Measurements from ENCODE around the gene ZNF408. TPM values are rescaled to one million over a fixed set of nuclear protein-coding genes. Genes with fewer than 3 reads are reported as not detected.

The ZNF408 gene
- total and polyA plus RNA-seq, 2 of the 13 experiments (the other 11 are each of a cell fraction or from before 2014, with no cell fraction given): 11.2 to 12.5 TPM

GRCh38 chr11:46726206-46726862 is 25.5 kb downstream of the ZNF408 start (continued):
- TF ChIP-seq NR0B2 (CRISPR knock-in tag; IDR thresholded peaks at IDR 0.05) (no peak), AGO2 (optimal IDR thresholded peaks at IDR 0.05; ENCODE audit: low read depth, low read length) (peak; percentile 90), AKAP8 (CRISPR knock-in tag; IDR thresholded peaks at IDR 0.05) (no peak), CHD4 (IDR thresholded peaks at IDR 0.05; ENCODE audit: borderline replicate concordance, low read length) (no peak), ZMYM3 (CRISPR knock-in tag; IDR thresholded peaks at IDR 0.05) (peak; percentile 89), ZBTB3 (CRISPR knock-in tag; IDR thresholded peaks at IDR 0.05; ENCODE audit: borderline replicate concordance, low read depth) (no peak), CC2D1A (CRISPR knock-in tag; IDR thresholded peaks at IDR 0.05) (no peak), ZKSCAN1 (IDR thresholded peaks at IDR 0.05; ENCODE audit: low read length) (no peak), SPEN (CRISPR knock-in tag; IDR thresholded peaks at IDR 0.05; ENCODE audit: low read depth) (no peak), ZNF768 (CRISPR knock-in tag; IDR thresholded peaks at IDR 0.05) (no peak), HOMEZ (CRISPR knock-in tag; IDR thresholded peaks at IDR 0.05; ENCODE audit: low read depth) (no peak), U2AF1 (optimal IDR thresholded peaks at IDR 0.05; ENCODE audit: low read depth, low read length) (no peak), ZNF235 (CRISPR knock-in tag; IDR thresholded peaks at IDR 0.05; ENCODE audit: borderline replicate concordance) (no peak), SP2 (CRISPR knock-in tag; IDR thresholded peaks at IDR 0.05) (no peak), MXD1 (CRISPR knock-in tag; IDR thresholded peaks at IDR 0.05) (no peak), SSRP1 (CRISPR knock-in tag; IDR thresholded peaks at IDR 0.05) (no peak), ZBTB20 (CRISPR knock-in tag; IDR thresholded peaks at IDR 0.05; ENCODE audit: borderline replicate concordance, low read depth) (no peak)
- TF ChIP-seq, protein P1, sequence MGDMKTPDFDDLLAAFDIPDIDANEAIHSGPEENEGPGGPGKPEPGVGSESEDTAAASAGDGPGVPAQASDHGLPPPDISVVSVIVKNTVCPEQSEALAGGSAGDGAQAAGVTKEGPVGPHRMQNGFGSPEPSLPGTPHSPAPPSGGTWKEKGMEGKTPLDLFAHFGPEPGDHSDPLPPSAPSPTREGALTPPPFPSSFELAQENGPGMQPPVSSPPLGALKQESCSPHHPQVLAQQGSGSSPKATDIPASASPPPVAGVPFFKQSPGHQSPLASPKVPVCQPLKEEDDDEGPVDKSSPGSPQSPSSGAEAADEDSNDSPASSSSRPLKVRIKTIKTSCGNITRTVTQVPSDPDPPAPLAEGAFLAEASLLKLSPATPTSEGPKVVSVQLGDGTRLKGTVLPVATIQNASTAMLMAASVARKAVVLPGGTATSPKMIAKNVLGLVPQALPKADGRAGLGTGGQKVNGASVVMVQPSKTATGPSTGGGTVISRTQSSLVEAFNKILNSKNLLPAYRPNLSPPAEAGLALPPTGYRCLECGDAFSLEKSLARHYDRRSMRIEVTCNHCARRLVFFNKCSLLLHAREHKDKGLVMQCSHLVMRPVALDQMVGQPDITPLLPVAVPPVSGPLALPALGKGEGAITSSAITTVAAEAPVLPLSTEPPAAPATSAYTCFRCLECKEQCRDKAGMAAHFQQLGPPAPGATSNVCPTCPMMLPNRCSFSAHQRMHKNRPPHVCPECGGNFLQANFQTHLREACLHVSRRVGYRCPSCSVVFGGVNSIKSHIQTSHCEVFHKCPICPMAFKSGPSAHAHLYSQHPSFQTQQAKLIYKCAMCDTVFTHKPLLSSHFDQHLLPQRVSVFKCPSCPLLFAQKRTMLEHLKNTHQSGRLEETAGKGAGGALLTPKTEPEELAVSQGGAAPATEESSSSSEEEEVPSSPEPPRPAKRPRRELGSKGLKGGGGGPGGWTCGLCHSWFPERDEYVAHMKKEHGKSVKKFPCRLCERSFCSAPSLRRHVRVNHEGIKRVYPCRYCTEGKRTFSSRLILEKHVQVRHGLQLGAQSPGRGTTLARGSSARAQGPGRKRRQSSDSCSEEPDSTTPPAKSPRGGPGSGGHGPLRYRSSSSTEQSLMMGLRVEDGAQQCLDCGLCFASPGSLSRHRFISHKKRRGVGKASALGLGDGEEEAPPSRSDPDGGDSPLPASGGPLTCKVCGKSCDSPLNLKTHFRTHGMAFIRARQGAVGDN (CRISPR knock-in tag; IDR thresholded peaks at IDR 0.05): peak; percentile 24; the same call in 1 of the 2 replicates
- TF ChIP-seq, protein P2, sequence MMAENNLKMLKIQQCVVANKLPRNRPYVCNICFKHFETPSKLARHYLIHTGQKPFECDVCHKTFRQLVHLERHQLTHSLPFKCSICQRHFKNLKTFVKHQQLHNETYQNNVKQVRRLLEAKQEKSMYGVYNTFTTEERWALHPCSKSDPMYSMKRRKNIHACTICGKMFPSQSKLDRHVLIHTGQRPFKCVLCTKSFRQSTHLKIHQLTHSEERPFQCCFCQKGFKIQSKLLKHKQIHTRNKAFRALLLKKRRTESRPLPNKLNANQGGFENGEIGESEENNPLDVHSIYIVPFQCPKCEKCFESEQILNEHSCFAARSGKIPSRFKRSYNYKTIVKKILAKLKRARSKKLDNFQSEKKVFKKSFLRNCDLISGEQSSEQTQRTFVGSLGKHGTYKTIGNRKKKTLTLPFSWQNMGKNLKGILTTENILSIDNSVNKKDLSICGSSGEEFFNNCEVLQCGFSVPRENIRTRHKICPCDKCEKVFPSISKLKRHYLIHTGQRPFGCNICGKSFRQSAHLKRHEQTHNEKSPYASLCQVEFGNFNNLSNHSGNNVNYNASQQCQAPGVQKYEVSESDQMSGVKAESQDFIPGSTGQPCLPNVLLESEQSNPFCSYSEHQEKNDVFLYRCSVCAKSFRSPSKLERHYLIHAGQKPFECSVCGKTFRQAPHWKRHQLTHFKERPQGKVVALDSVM (CRISPR knock-in tag; IDR thresholded peaks at IDR 0.05): no peak
